Fibroblast of pulmonary artery (primary cell): ENCODE data around the gene CD79B.

Source experiments
- DNase-seq: peaks from one replicate; pipeline ENCODE4 v3.0.0-alpha.2; 2010; ENCODE audit warnings: low read depth
- H3K4me3 ChIP-seq: replicated peaks from 2 replicates; pipeline ENCODE4 v1.5.1; 2011; ENCODE audit warnings: low read depth, mild to moderate bottlenecking, control low read depth, low read length, moderate library complexity
- CTCF ChIP-seq: IDR thresholded peaks from 2 replicates; pipeline ENCODE4 v1.5.1; 2011; ENCODE audit warnings: mild to moderate bottlenecking, control low read depth, low read length, inconsistent platforms; ENCODE audit errors: missing control alignments

CD79B gene

DNA sequence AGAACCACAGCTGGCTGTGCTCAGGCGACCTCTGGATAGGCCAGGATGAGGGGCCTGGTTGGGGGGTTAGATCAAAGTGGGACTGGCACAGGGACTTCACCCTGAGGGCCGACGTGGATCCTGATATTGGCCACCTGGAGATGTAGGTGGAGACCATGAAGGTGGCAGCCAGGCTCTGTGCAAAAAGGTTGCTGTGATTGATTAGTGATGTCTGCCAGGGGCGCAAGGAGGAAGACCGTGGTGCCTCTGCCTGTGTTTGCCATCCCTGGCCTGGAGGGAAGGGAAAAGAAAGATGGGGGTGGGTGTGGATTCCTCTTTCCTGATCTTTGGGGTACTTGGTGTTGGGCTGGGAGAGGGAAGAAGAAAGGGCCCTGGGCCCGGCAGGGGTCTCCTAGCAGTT, 41.1 kb upstream of the CD79B start:
- no peak for TF ChIP-seq CTCF
- DNase-seq = no peak
- no peak overlapping the region for H3K4me3 ChIP-seq

DNA sequence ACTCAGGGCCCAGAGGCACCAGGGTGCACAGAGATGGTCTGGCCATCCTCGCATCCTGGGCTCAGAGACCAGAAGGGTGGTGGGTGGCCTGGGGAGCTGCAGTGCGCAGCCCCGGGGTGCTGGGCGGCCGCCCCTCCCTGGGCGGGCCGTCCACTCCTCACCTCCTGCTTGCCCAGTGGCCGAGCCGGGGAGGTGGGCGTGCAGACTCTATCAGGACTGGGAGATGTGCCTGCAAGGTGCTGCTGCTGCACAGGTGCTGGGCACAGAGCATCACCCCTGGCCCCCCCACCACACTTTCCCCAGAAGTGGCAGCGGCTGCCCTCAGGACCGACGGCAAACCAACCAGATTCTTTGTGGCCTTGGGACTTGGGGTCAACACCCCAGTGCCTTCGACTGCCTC, 40.7 kb upstream of the CD79B start, which contains the start of gene SCN4A:
Gene SCN4A (minus strand): TSS at position 123 of the 400 bp plus-strand sequence. CDS start 77 bp downstream, at position 46.
- no peak for TF ChIP-seq CTCF
- no peak for DNase-seq
- H3K4me3 ChIP-seq = no peak within 1 kb of the TSS

DNA sequence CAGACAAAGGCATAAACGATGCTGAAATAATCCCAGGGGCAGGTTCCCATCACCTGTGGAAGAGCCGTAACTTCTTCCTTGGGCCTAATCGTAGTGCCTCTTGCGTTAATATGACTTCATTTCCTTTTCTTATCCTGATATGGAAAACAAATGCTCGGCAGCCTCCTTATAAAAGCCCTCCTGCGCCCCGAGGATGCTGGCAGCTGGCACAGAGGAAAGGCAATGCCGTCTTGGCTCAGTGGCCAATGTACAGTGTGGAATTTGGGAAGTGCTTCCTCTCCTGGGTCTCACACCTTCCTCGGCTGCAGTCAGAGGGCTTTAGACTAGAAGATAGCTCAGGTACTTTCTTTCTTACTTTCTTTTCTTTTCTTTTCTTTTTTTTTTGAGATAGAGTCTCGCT, 37.1 kb upstream of the CD79B start:
- no peak overlapping the region for H3K4me3 ChIP-seq
- TF ChIP-seq CTCF = no peak
- no peak for DNase-seq

DNA sequence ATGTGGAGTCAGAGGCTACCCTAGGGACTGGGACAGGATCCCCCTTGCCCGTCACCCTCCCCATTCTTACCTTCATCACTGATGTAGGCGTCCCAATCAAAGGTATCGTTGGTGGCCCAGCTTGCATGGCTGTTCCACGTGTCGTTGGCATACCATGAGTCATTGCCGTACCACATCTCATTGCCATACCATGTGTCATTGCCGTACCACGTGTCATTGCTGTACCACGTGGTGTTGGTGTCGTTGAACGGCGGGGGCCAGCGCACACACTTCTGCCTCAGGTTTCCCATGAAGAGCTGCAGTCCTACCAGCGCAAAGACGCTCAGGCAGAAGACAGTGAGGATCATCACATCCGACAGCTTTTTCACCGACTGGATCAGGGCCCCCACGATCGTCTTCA, 35.8 kb upstream of the CD79B start:
- no peak overlapping the region for H3K4me3 ChIP-seq
- no peak for TF ChIP-seq CTCF
- no peak for DNase-seq

- TF ChIP-seq CTCF = no peak
- no peak overlapping the region for H3K4me3 ChIP-seq
- DNase-seq = no peak
Observed at GRCh38 chr17:63966646-63967264, 34.6 kb upstream of the CD79B start.

DNA sequence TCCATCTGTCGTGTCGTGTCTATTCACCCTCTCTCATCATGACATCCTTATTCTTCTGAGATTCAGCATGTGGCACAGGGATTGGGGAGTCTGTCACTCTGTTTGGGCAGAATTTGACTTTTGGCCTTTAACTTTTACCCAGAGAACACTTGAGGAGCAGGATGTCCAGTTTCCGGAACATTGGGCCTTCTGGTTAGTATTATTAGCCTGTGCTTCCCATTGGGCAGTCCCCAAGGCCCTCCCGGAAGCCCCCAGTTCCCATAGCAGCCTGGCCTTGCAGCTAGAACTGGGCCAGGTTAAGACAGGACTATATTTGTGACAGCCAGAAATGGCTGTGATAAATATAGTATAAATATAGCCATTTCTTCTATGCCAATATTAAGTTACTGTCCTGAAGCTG, 31.0 kb upstream of the CD79B start:
- TF ChIP-seq CTCF = no peak
- DNase-seq = no peak
- no peak overlapping the region for H3K4me3 ChIP-seq

GRCh38 chr17:63962298-63962744, 30.2 kb upstream of the CD79B start:
- no peak for TF ChIP-seq CTCF
- no peak for DNase-seq
- H3K4me3 ChIP-seq = no peak overlapping the region
